GM12873 (cell line): ENCODE data around the gene ATP10D.

Experiments
- TF ChIP-seq, protein P1 (sequence below): IDR thresholded peaks from 2 replicates; pipeline ENCODE4 v1.5.1; 2012; ENCODE audit warnings: low read depth, mild to moderate bottlenecking, moderate library complexity, low read length, control low read depth; ENCODE audit not compliant: insufficient read depth; ENCODE audit errors: missing control alignments

Gene ATP10D

DNA sequence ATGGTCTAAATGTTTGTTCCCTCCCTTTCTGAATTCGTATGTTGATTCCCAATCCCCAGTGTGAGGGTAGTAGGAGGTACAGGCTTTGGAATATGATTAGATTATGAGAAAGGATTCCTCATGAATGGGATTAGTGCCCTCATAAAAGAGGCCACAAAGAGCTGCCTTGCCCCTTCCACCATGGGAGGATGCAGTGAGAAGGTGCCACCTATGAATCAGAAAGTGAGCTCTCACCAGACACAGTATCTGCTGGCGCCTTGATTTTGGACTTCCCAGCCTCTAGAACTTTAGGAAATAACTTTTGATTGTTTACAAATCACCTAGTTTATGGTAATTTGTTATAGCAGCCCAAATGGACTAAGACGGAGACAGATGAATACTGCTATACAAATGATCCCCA, 3.6 kb downstream of the ATP10D start:
- TF ChIP-seq, protein P1, sequence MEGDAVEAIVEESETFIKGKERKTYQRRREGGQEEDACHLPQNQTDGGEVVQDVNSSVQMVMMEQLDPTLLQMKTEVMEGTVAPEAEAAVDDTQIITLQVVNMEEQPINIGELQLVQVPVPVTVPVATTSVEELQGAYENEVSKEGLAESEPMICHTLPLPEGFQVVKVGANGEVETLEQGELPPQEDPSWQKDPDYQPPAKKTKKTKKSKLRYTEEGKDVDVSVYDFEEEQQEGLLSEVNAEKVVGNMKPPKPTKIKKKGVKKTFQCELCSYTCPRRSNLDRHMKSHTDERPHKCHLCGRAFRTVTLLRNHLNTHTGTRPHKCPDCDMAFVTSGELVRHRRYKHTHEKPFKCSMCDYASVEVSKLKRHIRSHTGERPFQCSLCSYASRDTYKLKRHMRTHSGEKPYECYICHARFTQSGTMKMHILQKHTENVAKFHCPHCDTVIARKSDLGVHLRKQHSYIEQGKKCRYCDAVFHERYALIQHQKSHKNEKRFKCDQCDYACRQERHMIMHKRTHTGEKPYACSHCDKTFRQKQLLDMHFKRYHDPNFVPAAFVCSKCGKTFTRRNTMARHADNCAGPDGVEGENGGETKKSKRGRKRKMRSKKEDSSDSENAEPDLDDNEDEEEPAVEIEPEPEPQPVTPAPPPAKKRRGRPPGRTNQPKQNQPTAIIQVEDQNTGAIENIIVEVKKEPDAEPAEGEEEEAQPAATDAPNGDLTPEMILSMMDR: no peak

DNA sequence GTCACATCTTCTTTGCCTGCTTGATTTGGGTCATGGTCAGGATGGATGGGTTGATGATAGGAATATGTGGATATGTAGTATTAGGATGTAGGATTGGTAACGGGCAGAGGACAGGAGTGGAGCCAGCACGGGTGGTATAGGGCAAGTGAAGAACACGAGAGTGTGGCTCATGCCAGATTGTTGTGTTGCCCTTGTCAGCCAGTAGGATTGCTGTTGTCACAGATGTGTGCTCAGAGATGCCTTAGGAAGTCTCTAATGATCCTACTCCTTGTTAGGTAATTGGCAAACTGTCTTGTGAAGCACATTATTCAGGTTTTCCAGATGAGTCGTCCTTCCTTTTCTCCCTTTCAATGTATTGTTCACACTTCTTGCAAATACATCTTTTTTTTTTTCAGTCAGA, 5.5 kb downstream of the ATP10D start:
- TF ChIP-seq, protein P1: peak; percentile 76

DNA sequence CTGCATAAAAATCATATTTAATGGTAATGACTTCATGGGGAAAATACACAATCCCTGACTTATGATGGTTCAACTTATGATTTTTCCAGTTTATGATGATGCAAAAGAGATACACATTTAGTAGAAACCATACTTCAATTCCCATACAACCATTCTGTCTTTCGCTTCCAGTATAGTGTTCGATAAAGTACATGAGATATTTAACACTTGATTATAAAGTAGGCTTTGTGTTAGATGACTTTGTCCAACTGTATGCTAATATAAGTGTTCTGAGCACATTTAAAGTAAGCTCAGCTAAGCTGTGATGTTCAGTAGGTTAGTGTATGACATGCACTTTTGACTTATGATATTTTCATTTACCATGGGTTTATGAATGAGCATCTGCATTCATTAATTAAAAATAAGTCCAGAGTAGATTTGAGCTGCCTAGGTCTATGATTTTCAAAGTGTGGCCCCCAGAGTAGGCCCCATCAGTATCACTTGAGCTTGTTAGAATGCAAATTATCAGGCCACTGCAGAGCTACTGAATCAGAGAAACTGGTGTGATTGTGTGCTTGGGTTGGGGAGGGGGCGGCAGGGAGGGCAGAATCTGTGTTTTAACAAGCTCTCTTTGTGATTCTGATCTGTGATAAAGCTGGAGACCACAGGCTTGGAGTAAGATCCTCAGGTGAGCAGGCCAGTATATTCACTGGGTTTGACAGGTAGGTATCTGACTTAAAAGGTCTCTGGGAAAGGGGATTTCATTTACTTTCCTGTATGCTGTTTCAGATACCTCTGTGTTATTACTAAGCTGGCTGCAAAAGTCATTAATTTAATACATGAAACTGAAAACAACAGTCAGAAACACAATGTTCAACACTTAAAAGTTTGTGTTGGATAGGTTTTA, 8.4 kb downstream of the ATP10D start:
- TF ChIP-seq, protein P1: no peak

DNA sequence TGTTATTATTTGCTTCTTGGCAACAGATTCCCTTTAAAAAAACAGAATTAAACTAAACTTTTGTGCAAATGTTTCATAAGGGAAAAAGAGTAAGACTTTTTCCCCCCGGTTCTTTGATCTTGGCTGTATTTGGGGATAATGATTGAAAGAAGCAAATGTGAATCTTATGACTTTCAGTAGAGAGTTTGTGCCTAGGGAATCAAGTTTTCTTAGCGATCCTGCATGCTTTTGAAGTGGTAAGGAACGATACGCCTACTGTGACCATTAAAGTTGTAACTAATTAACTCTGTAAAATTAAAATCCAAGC, 9.0 kb downstream of the ATP10D start:
- TF ChIP-seq, protein P1: no peak

DNA sequence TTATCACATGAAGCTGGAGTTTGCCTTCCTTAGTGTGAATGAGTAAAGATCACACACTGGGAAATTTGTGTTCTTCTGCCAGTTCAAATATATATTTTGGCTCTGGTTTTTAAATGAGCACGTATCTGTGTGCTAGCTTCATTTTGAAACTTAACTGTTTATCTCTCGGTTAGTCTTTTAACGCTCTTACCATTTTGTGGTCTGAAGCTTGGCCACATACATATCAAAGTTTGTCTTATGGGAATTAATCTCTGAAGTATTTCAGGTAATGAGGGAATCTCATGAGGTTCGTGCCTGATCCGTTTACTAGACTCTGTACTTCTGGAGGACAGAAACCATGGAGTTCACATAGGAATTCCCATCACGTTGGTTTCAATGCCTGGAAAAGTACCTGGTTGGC, 13.8 kb downstream of the ATP10D start:
- TF ChIP-seq, protein P1: no peak

DNA sequence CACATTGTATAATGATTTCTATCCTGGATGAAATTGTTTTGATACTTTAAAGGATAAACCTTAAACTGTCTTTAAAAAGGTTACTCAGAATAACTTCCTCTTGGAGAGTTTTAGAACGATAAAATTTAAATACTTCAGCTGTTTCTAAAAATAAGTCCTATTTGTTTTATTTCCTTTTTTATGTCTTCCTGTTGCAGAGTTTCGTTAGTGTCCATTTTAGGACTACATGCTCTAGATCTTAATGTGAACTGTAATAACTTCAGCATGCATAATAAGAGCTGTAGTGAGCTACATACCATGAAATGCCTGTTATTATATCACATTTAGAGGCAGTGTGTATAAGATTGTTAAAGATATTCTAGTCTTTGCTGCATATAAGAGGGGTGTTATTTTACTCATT, 14.6 kb downstream of the ATP10D start:
- TF ChIP-seq, protein P1: no peak

DNA sequence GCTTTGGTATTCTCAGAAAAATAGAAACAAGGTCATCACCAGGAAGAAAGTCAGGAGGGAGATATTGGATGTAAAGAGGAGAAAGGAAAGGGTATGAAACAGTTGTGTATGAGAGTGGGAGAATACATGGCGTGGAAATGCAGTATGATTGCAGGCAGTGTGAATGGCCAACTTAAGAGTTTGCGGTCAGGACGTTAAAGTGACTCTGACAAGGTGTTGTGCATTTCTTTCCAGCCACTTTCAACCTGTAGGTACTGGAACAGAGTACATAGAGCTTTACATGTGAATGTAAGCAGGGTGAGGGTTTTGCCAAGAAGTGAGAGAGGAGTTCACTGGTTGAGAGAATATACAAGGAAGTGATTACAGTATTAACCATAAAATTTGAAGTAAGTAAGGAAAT, 15.7 kb downstream of the ATP10D start:
- TF ChIP-seq, protein P1: no peak
